OCI-LY3 (cell line): ENCODE measurements around the gene MYCN.

Source experiments
- H2AFZ ChIP-seq: fragments of 200-600, 300-600 bp; shearing (Covaris generic); 2 replicates; pipeline ENCODE4 v1.6.0; 2014; ENCODE audit warnings: antibody characterized with exemption, low read depth, low read length
- H3K27ac ChIP-seq: fragments of 200-600, 300-600 bp; sonication (generic); 2 replicates; pipeline ENCODE4 v1.5.1; 2014; ENCODE audit warnings: mild to moderate bottlenecking, low read length, moderate library complexity, mixed read lengths
- H3K27me3 ChIP-seq: fragments of 200-600, 300-600 bp; sonication (generic); 2 replicates; pipeline ENCODE4 v1.6.1; 2014; ENCODE audit warnings: low read depth, low read length, mixed read lengths
- H3K36me3 ChIP-seq: fragments of 200-600, 300-600 bp; sonication (generic); replicated peaks from 2 replicates; pipeline ENCODE3; 2014; ENCODE audit warnings: low read depth, low read length, mixed read lengths
- H3K4me1 ChIP-seq: fragments of 300-600, 200-600 bp; sonication (generic); 2 replicates; pipeline ENCODE4 v1.6.1; 2014; ENCODE audit warnings: low read length, mixed read lengths
- H3K4me2 ChIP-seq: fragments of 200-600, 300-600 bp; sonication (generic); 2 replicates; pipeline ENCODE4 v1.6.1; 2014; ENCODE audit warnings: low read length, mixed read lengths
- H3K4me3 ChIP-seq: fragments of 300-600, 200-600 bp; sonication (generic); 2 replicates; pipeline ENCODE4 v1.5.1; 2014; ENCODE audit warnings: antibody characterized with exemption, mild to moderate bottlenecking, low read length, moderate library complexity
- H3K79me2 ChIP-seq: fragments of 300-600, 200-600 bp; shearing (Covaris generic); 2 replicates; pipeline ENCODE4 v1.6.1; 2014; ENCODE audit warnings: mild to moderate bottlenecking, low read length, mixed read lengths
- H3K9ac ChIP-seq: fragments of 300-600, 200-600 bp; shearing (Covaris generic); 2 replicates; pipeline ENCODE4 v1.6.0; 2014; ENCODE audit warnings: mild to moderate bottlenecking, low read length, moderate library complexity
- H3K9me3 ChIP-seq: fragments of 200-600, 300-600 bp; shearing (Covaris generic); 2 replicates; pipeline ENCODE4 v1.6.1; 2014; ENCODE audit warnings: low read length, mixed read lengths; ENCODE audit not compliant: insufficient read depth
- H4K20me1 ChIP-seq: fragments of 200-600, 300-600 bp; sonication (generic); 2 replicates; pipeline ENCODE4 v1.6.1; 2016; ENCODE audit warnings: low read length, mixed read lengths; ENCODE audit not compliant: insufficient read depth
- EZH2phosphoT487 ChIP-seq: fragments of 200-600 bp; shearing (Covaris generic); IDR thresholded peaks from 2 replicates; pipeline ENCODE4 v1.6.1; 2018; ENCODE audit warnings: antibody characterized with exemption, mixed run types, low read depth
- TF ChIP-seq, protein P1 (sequence below): fragments of 200-600, 300-600 bp; sonication (generic); IDR thresholded peaks from 2 replicates; pipeline ENCODE4 v1.5.1; 2014; ENCODE audit warnings: antibody characterized with exemption, low read length, low read depth

MYCN gene

DNA sequence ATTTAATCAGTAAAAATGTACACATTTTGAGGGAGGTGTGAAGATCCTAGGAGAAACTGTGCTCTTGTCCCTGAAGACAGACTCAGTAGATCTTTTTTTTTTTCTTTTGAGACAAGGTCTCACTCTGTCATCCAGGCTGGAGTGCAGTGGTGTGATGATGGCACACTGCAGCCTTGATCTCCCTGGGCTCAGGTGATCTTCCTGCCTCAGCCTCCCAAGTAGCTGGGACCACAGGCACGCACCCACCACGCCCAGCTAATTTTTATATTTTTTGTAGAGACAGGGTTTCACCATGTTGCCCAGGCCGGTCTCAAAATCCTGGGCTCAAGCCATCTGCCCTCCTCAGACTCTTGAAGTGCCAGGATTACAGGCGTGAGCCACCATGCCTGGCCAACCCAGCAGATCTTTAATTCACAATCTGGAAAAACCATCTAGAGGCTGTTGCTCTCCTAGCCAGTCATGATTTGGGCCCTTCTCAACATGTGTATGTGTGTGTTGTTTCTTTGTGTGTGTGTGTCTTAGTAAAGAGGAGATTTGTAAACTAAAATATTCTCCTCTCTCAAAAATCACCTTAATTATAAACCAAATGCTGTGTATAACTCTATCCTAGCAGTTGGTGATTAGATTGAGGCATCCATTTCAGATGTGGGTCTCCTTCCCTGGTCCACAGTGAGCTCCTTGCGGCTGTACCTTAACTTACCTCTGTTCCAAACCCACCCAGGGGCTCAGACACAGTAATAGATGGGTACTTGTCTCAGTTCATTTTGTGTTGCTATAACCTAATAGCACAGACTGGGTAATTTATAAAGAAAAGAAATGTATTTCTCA lies 3.9 kb upstream of the MYCN start:
- no peak overlapping the region for H3K4me2 ChIP-seq
- H3K4me1 ChIP-seq = no peaks in the 10 kb centered on the region
- no peaks in the 10 kb centered on the region for H3K9me3 ChIP-seq
- no peaks in the 10 kb centered on the region for H3K79me2 ChIP-seq
- H3K36me3 ChIP-seq = no peaks in the 10 kb centered on the region
- TF ChIP-seq, protein P1, sequence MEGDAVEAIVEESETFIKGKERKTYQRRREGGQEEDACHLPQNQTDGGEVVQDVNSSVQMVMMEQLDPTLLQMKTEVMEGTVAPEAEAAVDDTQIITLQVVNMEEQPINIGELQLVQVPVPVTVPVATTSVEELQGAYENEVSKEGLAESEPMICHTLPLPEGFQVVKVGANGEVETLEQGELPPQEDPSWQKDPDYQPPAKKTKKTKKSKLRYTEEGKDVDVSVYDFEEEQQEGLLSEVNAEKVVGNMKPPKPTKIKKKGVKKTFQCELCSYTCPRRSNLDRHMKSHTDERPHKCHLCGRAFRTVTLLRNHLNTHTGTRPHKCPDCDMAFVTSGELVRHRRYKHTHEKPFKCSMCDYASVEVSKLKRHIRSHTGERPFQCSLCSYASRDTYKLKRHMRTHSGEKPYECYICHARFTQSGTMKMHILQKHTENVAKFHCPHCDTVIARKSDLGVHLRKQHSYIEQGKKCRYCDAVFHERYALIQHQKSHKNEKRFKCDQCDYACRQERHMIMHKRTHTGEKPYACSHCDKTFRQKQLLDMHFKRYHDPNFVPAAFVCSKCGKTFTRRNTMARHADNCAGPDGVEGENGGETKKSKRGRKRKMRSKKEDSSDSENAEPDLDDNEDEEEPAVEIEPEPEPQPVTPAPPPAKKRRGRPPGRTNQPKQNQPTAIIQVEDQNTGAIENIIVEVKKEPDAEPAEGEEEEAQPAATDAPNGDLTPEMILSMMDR = no peak
- TF ChIP-seq EZH2phosphoT487 = no peak
- H3K4me3 ChIP-seq = no peak overlapping the region
- no peak overlapping the region for H3K27ac ChIP-seq
- H3K9ac ChIP-seq = no peak overlapping the region
- no peak overlapping the region for H2AFZ ChIP-seq
- H4K20me1 ChIP-seq = no peaks in the 10 kb centered on the region
- peaks cover 26% of the 10 kb centered on the region for H3K27me3 ChIP-seq

DNA sequence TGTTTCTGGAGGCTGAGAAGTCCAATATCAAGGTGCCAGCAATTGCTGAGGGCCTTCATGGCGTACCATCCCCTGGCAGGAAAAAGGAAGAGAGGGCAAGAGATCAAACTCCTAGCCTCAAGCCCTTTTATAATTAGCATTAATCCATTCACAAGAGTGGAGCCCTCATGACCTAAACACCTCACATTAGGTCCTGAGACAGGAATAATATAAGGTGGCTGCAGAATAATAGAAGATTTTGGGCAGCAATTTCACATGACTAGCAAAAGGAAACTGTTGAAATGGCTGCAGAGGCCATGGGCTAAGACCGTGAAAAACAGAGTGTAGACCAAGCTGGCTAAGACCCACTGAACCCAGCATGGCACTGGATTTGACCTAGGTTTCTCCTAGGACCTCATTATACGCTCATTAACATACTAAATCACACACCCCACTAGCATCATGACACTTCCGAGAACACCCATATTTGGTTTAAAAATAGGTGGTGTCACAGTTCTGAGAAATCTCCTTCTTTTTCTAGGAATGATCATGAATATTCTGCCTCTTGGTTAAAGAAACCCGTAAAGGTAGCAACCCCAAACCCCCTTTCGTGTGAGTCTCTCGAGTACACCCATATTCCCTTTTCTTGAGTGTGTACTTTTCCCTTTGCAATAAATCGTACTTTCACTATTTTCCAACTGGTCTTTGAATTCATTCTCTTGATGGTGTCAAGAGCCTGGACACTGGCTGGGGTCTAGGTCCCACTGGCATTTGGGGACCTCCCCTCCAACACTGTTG lies 3.1 kb upstream of the MYCN start:
- Histone ChIP-seq H3K4me1 (no peaks in the 10 kb centered on the region), H3K9ac (no peak overlapping the region), H3K27ac (no peak overlapping the region), H4K20me1 (no peaks in the 10 kb centered on the region), H3K4me2 (no peak overlapping the region), H2AFZ (no peak overlapping the region), H3K9me3 (no peaks in the 10 kb centered on the region), H3K4me3 (no peak overlapping the region), H3K27me3 (peaks cover 24% of the 10 kb centered on the region), H3K79me2 (no peaks in the 10 kb centered on the region), H3K36me3 (no peaks in the 10 kb centered on the region)
- TF ChIP-seq, protein P1 = no peak
- TF ChIP-seq EZH2phosphoT487 = no peak

DNA sequence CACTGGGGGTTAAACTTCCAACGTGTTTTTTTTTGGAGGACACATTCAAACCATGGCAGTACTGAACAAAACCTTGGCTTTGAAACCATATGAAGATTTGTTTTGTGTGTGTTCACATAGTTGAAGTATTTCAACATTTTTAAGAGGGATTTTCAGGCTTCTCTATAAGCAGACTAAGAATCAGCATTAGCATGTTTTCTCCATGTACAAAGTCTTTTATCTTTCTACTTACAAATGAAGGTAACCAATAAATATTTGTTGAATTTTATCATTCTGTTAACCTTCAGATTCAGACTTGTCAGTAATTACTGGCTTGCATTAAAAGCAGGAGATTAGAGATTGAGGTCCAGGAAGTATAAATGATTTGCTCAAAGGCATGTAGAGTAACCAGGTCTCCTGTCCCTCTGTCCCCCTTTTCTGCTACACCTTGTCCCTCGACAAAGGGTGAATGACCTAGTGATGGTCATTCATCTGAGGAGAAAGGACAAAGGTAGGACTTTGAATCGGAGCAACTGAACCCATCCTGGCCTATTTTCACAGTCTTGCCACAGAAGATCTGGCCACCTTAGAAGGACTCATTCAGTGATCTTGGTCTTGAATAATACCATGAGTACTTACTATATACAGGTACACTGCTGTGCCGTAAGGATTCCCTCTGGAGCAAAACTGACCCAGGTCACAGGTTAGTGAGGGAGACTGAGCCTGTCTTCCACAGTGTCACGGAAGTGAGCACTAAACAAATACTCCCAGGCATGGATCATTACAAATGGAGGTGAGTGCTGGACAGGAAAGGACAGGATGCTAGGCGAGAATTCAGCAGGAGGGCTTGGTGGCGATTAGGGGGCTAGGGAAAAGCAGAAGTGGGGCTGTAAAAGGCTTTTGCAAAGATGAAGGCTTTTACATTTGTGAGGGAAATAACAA lies 2.2 kb upstream of the MYCN start:
- Histone ChIP-seq H3K79me2 (no peaks in the 10 kb centered on the region), H2AFZ (no peak overlapping the region), H3K9ac (no peak overlapping the region), H3K4me1 (no peaks in the 10 kb centered on the region), H3K27ac (no peak overlapping the region), H3K4me2 (no peak overlapping the region), H3K9me3 (no peaks in the 10 kb centered on the region), H3K4me3 (no peak overlapping the region), H3K36me3 (no peaks in the 10 kb centered on the region), H3K27me3 (peaks cover 24% of the 10 kb centered on the region), H4K20me1 (no peaks in the 10 kb centered on the region)
- TF ChIP-seq, protein P1 = no peak
- no peak for TF ChIP-seq EZH2phosphoT487
